SK-N-SH treated with all-trans-retinoic acid at 6 μM for 48 hours (cell line): ENCODE measurements around the gene NRN1.
"Not testable (repeated sequence)": the region's sequence is repeated elsewhere in the genome, so short reads cannot be mapped to it uniquely, and the experiment has no call there.

Experiments used
- ESRRG ChIP-seq: fragments of 250-450 bp; sonication (Bioruptor Pico); IDR thresholded peaks from 2 replicates; pipeline ENCODE4 v1.6.1; 2021; ENCODE audit warnings: mild to moderate bottlenecking
- ISL1 ChIP-seq: fragments of 250-450 bp; sonication (Bioruptor Pico); IDR thresholded peaks from 2 replicates; pipeline ENCODE4 v2.1.2; 2022; ENCODE audit warnings: mild to moderate bottlenecking, moderate library complexity
- ZC3H10 ChIP-seq: fragments of 250-450 bp; sonication (Bioruptor Pico); IDR thresholded peaks from 2 replicates; pipeline ENCODE4 v1.5.1; 2021; ENCODE audit warnings: mild to moderate bottlenecking, moderate library complexity
- ZNF8 ChIP-seq: fragments of 450-650 bp; formaldehyde crosslinking; IDR thresholded peaks from 2 replicates; pipeline ENCODE4 v1.5.0; 2020; ENCODE audit warnings: mild to moderate bottlenecking, moderate library complexity
- TF ChIP-seq, protein P1 (sequence below): fragments of 250-450 bp; sonication (Bioruptor Pico); IDR thresholded peaks from 2 replicates; pipeline ENCODE4 v1.5.1; 2020; ENCODE audit warnings: low read depth, mild to moderate bottlenecking, moderate library complexity

- not testable (repeated sequence) for TF ChIP-seq ISL1; ZNF8 (CRISPR knock-in tag); ESRRG (CRISPR knock-in tag); ZC3H10
- TF ChIP-seq, protein P1, sequence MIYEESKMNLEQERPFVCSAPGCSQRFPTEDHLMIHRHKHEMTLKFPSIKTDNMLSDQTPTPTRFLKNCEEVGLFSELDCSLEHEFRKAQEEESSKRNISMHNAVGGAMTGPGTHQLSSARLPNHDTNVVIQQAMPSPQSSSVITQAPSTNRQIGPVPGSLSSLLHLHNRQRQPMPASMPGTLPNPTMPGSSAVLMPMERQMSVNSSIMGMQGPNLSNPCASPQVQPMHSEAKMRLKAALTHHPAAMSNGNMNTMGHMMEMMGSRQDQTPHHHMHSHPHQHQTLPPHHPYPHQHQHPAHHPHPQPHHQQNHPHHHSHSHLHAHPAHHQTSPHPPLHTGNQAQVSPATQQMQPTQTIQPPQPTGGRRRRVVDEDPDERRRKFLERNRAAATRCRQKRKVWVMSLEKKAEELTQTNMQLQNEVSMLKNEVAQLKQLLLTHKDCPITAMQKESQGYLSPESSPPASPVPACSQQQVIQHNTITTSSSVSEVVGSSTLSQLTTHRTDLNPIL (CRISPR knock-in tag), result not testable (repeated sequence)
These were observed 16.1 kb upstream of the NRN1 start for GRCh38 chr6:6022841-6023240.
